ENCODE measurements around the gene CDC73. TPM values are rescaled to one million over a fixed set of nuclear protein-coding genes. Genes with fewer than 3 reads are reported as not detected.

Gene CDC73
- 29.4 to 34.6 TPM (median 30.7 TPM) in 5 replicates for total RNA-seq (2022; extraction: Qiagen RNA extraction)

GRCh38 chr1:193121616-193122593, at the start of gene CDC73:
Gene CDC73 (plus strand): TSS chr1:193122031. CDS start chr1:193122201, 170 bp downstream.

DNA sequence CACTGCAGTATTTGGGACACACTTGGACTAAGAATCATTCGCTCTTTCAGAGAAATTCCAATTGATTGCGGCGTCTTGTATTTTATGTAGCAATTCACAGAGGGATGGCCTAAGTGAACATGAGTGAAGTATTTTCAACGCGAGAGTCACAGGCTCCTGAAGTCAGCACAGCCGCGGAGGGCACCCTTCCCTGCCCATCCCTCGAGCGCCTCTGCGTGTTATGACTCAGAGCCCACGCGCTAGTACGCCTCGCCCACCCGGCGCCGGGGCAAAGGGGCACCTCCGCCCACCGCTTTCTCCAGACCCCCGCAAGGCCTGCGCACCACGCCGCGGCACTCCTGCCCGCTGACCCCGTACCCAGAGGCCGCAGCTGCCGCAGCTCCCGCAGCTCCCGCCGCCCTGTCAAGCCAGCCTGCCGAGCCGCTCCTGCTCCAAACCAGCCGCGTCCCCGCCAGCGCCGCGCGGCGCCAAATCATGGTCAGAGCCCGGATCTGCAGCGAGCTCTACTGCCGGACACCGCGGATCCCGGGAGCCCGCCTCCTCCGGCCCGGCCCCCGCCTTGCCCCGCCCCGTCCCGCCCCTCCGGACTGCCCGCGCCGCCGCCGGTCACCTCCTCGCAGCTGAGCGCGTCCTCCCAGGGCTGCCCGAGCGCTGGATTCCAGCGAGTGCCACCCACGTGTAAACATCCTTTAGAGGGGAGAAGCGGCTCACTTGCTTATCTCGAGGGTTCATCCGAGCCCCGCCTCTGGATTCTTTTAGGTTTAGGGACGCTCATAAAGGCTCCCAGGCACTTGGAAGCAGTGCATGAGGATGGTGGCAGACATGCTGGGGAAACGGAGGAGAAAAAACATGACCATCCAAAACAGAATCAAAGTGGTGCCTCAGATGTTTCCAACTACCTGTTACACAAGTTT, 16.7 kb upstream of the CDC73 start, which contains the start of gene GLRX2:
TSS of gene GLRX2 (minus strand) at position 508 of the 914 bp plus-strand sequence. CDS start at position 476, 32 bp downstream.

GRCh38 chr1:193185901-193186731, 64.3 kb downstream of the CDC73 start, which contains the start of gene B3GALT2:
Gene B3GALT2 (minus strand): TSS chr1:193186613. CDS start chr1:193181562, 5,051 bp downstream.

Other genes starting within 250 kb of the CDC73 start
- 37.2 to 44.2 TPM (median 40.6 TPM) in 5 replicates for gene UCHL5, start 62.7 kb upstream of the CDC73 start, total RNA-seq (2022; extraction: Qiagen RNA extraction)
- gene RO60, start 62.4 kb upstream of the CDC73 start, total RNA-seq (2022; extraction: Qiagen RNA extraction): 23.9 to 34.0 TPM (median 24.4 TPM) in 5 replicates
- gene GLRX2, start 16.6 kb upstream of the CDC73 start, total RNA-seq (2022; extraction: Qiagen RNA extraction): 37.1 to 48.0 TPM (median 44.4 TPM) in 5 replicates
- gene B3GALT2, start 64.6 kb downstream of the CDC73 start, total RNA-seq (2022; extraction: Qiagen RNA extraction): not detected in 5 replicates

Measured in A549 treated with AZD2906 at 1 μM for 4 hours (cell line).